ENCODE results near the gene ARHGEF33.

GRCh38 chr2:38922902-38923301 is 33.2 kb downstream of the ARHGEF33 start:
- TF ChIP-seq, protein P1, sequence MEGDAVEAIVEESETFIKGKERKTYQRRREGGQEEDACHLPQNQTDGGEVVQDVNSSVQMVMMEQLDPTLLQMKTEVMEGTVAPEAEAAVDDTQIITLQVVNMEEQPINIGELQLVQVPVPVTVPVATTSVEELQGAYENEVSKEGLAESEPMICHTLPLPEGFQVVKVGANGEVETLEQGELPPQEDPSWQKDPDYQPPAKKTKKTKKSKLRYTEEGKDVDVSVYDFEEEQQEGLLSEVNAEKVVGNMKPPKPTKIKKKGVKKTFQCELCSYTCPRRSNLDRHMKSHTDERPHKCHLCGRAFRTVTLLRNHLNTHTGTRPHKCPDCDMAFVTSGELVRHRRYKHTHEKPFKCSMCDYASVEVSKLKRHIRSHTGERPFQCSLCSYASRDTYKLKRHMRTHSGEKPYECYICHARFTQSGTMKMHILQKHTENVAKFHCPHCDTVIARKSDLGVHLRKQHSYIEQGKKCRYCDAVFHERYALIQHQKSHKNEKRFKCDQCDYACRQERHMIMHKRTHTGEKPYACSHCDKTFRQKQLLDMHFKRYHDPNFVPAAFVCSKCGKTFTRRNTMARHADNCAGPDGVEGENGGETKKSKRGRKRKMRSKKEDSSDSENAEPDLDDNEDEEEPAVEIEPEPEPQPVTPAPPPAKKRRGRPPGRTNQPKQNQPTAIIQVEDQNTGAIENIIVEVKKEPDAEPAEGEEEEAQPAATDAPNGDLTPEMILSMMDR (IDR thresholded peaks at IDR 0.05): no peak
- TF ChIP-seq POLR2A (IDR thresholded peaks at IDR 0.05): no peak

All from testis (tissue), 2 donors.